NK-92 (cell line): ENCODE results near the gene MAN2B2.

Experiments used
- DNase-seq: peaks from one replicate; lab custom pipeline; 2025; ENCODE audit not compliant: unreplicated experiment; lab: John Stamatoyannopoulos, UW

Gene MAN2B2

DNA sequence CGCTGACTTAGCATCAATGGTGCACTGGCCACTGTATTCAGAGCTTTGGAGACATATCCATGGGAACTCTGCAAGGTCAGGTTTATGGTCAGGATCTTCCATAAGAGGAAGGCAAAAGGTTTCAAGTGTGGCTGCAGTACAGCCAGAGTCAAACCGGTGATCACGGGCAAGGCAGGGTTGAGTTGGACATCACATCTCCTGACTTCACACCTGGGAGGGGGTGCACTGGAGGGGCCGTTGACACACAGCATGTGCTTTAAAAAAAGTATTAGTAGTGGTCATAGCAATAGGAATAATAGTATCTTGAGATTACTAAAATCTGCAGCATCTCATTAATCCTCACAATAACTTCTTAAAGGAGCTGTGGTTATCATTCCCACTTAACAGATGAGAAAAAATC is 28.9 kb upstream of the MAN2B2 start:
- no peak for DNase-seq

DNA sequence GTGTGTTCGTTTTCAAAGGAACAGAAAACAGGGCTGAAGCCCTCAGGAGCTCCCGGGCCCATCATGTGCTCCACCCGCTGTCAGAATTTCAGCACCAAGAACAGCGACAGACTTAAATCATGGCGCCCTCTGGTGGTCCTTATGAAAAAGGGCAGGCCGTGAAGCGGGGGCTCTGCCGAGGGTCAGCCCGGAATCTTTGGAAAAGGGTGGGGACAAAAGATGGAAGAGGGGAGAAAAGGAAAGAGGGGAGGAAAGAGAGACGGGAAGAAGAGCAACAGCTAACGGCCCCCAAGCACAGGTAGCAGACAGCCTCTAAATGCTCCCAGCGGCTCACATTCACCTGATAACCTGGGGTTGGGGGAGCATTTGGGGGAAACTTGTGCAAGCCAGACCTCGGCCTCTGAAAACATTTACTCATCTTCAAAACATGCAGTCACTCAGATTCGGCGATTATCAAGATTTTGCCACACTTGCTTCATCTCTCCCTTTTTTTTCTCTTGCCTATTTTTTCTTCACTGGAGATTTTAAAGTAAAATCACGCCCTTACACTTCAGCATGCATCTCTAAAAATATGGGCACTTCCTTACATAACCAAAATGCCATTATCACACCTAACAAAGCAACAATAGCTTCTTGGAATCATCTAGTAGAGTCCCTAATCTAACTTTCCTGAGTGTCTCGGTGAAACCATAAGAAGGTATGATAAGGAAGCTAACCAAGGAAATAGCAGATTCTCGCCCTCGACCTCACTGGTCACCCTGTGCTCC is 28.1 kb upstream of the MAN2B2 start:
- DNase-seq = no peak

- DNase-seq = no peak
These were observed 26.6 kb upstream of the MAN2B2 start for GRCh38 chr4:6548201-6548881.

DNA sequence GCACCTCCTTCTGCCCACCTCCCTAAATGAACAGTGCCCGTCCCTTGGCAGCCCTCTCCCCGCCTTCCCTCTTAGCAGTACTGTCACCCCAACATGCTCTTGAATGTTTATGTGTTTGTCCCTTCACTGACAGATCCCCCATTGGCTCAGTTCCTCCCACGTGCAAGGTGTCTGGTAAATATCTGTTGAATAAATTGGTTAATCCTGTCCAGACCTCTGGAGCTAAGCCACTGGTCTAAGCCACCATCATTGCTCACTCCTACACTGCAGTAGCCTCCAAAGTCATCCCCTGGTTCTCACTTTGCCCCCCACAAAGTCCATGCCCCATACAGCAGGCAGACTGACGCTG is 26.1 kb upstream of the MAN2B2 start:
- no peak for DNase-seq

DNA sequence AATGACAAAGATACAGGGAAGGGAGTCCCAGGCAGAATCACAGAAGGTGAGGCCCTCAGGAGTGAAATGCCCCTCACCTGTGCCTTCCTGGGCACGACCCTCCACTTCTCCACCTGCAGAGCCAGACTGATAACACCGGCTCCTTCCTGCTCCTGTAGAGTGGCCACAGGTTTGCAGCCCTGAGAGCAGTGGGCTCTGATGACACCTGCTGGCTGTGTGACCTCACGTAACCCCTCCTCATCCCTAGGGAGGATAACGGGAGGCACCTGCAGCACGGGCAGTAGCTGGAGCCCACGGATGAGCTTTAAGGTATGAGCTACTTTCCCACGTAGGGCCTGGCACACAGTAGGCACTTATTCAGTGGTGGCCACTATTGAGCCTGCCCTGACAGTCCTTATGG is 25.5 kb upstream of the MAN2B2 start:
- no peak for DNase-seq

DNA sequence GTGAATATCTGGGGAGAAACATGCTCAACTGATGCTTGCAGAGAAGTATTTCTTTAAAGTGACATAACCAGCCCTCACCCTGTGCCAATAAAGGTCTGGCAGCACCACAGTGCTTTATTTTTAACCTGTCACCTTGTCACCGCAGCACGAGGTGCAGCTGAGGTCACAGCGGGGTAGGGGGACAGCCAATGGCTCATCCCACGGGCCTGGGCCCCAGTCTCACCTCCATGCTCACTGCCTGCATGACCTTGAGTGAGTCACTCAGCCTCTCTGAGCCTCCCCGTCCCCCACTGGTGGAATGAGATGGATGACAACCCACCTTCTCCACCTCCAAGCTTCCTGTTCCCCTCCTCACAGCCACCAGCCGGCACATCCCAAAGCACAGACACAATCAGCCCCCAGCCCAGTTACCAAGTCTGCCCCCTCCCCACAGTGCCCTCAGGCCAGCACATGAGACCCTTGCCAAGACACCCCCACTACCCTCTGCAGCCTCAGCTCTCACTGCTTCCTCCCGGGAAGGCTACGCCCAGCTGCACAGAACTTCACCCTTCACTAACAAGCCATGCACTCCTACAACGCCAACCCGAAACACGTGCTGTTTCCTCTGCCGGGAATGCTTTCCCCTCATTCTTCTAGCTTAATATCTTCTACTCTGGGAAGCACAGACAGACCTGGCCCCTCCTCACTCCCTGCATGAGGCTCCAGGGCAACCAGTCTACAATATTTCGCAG is 24.9 kb upstream of the MAN2B2 start:
- DNase-seq = no peak

GRCh38 chr4:6550821-6551220 is 24.2 kb upstream of the MAN2B2 start:
- no peak for DNase-seq

GRCh38 chr4:6551660-6552059 is 23.3 kb upstream of the MAN2B2 start:
- DNase-seq = no peak

- DNase-seq = no peak
These were observed 19.5 kb upstream of the MAN2B2 start for GRCh38 chr4:6555519-6555918.

GRCh38 chr4:6556263-6556662 is 18.7 kb upstream of the MAN2B2 start:
- no peak for DNase-seq

DNA sequence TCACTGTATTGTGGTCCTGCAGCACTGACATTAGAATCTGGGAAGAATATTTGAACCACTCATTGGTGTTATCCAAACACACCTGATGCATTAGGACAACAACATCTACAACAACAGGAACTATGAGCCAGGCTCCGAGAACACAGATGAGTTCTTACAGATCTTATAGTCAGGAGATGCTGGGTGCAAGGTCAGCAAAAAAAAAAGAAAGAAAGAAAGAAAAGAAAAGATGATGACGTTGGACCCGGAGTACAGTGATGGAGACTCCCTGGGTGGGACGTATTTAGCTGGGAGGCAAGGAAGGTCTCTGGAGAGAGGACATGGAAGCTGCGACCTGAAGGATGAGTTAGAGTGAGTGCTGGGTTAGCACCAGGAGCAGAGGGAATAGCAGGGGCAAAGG is 17.8 kb upstream of the MAN2B2 start:
- DNase-seq = no peak

DNA sequence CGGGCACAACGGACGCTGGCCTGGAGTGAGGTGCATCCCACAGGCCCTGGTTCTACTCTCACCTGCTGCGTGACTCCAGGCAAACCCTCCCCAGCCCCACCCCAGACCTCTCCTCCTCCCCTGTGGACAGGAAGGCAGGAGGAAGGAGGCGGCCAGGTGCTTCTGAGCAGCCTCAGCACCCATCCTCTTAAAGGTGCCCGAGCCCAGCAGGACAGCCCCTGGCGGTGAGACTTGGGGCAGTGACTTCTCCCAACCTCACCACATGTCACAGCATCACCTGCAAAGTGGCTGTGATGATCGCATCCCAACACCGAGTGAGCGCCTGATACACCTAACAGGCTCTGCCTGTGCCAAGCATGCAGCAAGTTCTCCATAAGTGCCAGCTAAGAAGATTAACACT is 17.1 kb upstream of the MAN2B2 start:
- DNase-seq = no peak

DNA sequence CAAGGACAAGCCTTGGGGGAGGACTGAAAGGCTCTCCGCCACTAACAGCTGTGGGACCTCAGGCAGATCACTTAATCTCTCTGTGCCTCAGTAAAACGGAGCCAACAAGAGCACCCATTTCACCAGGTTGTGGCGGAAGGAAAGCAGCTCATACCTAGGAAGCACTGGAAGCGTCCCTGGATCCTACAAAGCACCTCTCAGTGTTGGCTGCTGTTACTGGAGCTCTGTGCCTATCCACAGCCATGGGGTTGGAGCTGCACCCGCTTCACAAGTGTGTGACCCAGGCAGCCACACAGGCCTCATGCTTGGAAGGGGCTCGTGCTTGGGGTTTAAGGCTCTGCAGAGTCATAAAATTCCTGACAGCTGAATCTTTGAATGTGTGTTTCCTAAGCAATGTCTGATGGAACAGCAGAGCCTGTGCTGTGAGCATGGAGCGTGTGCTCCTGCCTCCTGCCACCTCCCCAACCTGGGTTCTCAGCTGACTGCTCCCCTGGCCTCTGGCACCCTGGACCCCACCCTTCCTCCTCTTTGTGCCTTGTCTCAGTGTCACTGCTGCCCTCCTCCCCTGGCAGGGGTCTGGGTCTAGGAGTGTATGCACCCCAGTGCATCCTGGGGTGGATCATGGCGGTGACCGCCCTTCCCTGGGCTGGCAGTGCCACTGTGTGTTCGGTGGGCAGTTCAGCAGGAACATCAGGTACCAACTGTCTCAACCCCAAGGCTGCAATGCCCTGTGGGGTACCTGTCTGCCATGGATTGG is 14.4 kb upstream of the MAN2B2 start:
- no peak for DNase-seq

DNA sequence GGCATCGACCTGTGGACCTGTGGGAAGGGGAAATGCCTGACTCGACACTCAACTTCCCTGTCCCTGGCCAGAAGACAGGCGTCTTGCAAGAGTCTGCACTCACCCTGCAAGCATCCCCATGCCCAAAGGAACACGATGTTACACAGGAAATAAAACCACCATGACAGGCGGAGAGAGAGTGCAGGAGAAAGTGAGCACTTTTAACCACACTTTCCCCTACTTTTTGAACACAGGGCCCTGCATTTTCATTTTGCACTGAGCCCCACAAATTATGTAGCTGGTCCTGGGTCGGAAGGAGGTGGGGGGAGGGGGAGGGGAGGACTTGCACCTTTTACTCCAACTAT is 13.8 kb upstream of the MAN2B2 start:
- DNase-seq = no peak

- no peak for DNase-seq
These were observed 13.2 kb upstream of the MAN2B2 start for GRCh38 chr4:6561706-6562371.

- no peak for DNase-seq
These were observed 11.8 kb upstream of the MAN2B2 start for GRCh38 chr4:6562931-6563901.

GRCh38 chr4:6563935-6564645 is 10.9 kb upstream of the MAN2B2 start:
- DNase-seq = no peak

- DNase-seq = no peak
These were observed 9.1 kb upstream of the MAN2B2 start for GRCh38 chr4:6565691-6566390.
